PC-9 (cell line): ENCODE data around the gene NOA1. TPM values are rescaled to one million over a fixed set of nuclear protein-coding genes. Genes with fewer than 3 reads are reported as not detected.

Experiments used
- BruUV-seq: library from RNA; stranded (reverse); fragments of 400-500 nt; replicated peaks from 2 replicates; lab custom pipeline; 2021; lab: Mats Ljungman, UMichigan
- CTCF ChIA-PET: fragments of 300-600 bp; sonication (Branson Sonifier 250); formaldehyde crosslinking; loops from one replicate; lab custom pipeline; 2022; ENCODE audit warnings: antibody characterized with exemption; lab: Charles Lee
- POLR2A ChIA-PET: fragments of 300-600 bp; sonication (Branson Sonifier 250); formaldehyde crosslinking; loops from one replicate; lab custom pipeline; 2022; ENCODE audit warnings: antibody characterized with exemption; ENCODE audit not compliant: unreplicated experiment; lab: Charles Lee
- DNase-seq, 2 experiments: peaks; one replicate each; pipeline versions ENCODE4 v3.0.0 to v3.0.0-alpha.2; 2015 to 2022; ENCODE audit warnings: mixed read lengths in 1 of 2
- H2AFZ ChIP-seq: fragments of 200-600 bp; sonication (generic); 2 replicates; pipeline ENCODE4 v1.8.1; 2017; ENCODE audit warnings: antibody characterized with exemption
- H3F3A ChIP-seq: fragments of 200-600 bp; sonication (generic); 2 replicates; pipeline ENCODE4 v1.8.1; 2017; ENCODE audit warnings: antibody characterized with exemption, mild to moderate bottlenecking, low read depth; ENCODE audit not compliant: insufficient read depth
- H3K27ac ChIP-seq: fragments of 200-600 bp; sonication (generic); 2 replicates; pipeline ENCODE4 v1.6.1; 2016; ENCODE audit warnings: mixed run types
- H3K27me3 ChIP-seq: fragments of 200-600 bp; sonication (generic); 2 replicates; pipeline ENCODE4 v1.6.1; 2016; ENCODE audit warnings: low read depth, mixed run types; ENCODE audit not compliant: insufficient read depth
- H3K36me3 ChIP-seq: fragments of 200-600 bp; sonication (generic); 2 replicates; pipeline ENCODE4 v1.6.1; 2016; ENCODE audit warnings: low read depth, mixed run types
- H3K4me1 ChIP-seq: fragments of 200-600 bp; sonication (generic); replicated peaks from 2 replicates; pipeline ENCODE4 v1.6.1; 2016; ENCODE audit warnings: mixed run types; ENCODE audit not compliant: insufficient read depth
- H3K4me2 ChIP-seq: fragments of 200-600 bp; sonication (generic); 2 replicates; pipeline ENCODE4 v1.6.1; 2017; ENCODE audit warnings: mixed run types
- H3K4me3 ChIP-seq: fragments of 200-600 bp; sonication (generic); 2 replicates; pipeline ENCODE4 v1.6.1; 2016; ENCODE audit warnings: mixed run types
- H3K79me2 ChIP-seq: fragments of 200-600 bp; sonication (generic); 2 replicates; pipeline ENCODE4 v1.6.1; 2017; ENCODE audit warnings: low read depth, mixed run types
- H3K9me2 ChIP-seq: fragments of 200-600 bp; sonication (generic); 2 replicates; pipeline ENCODE4 v1.8.1; 2017; ENCODE audit warnings: mild to moderate bottlenecking; ENCODE audit not compliant: insufficient read depth
- H3K9me3 ChIP-seq: fragments of 200-600 bp; sonication (generic); 2 replicates; pipeline ENCODE4 v1.8.1; 2016; ENCODE audit warnings: low read depth; ENCODE audit not compliant: insufficient read depth
- H4K20me1 ChIP-seq: fragments of 200-600 bp; sonication (generic); 2 replicates; pipeline ENCODE4 v1.8.1; 2017; ENCODE audit not compliant: insufficient read depth
- EZH2 ChIP-seq: fragments of 200-600 bp; sonication (generic); IDR thresholded peaks from 2 replicates; pipeline ENCODE4 v1.8.0; 2017; ENCODE audit warnings: antibody characterized with exemption, low read depth
- intact Hi-C: fragments of 100-400 bp; cut with micrococcal nuclease; formaldehyde crosslinking; loops from one replicate; pipeline ENCODE4 v1.10.0; 2022; ENCODE audit not compliant: unreplicated experiment
- total RNA-seq: library from RNA; stranded (reverse); gene quantifications from 2 replicates; pipeline ENCODE4 v1.2.3, GENCODE V29; 2021
- TF ChIP-seq, protein P1 (sequence below): fragments of 200-600 bp; sonication (generic); conservative IDR thresholded peaks from 2 replicates; pipeline ENCODE4 v1.6.1; 2017; ENCODE audit warnings: mixed run types, antibody characterized with exemption, mild to moderate bottlenecking, moderate library complexity

NOA1 gene
- total RNA-seq, 1 experiment from 2014 or later: 24.1 TPM

DNA sequence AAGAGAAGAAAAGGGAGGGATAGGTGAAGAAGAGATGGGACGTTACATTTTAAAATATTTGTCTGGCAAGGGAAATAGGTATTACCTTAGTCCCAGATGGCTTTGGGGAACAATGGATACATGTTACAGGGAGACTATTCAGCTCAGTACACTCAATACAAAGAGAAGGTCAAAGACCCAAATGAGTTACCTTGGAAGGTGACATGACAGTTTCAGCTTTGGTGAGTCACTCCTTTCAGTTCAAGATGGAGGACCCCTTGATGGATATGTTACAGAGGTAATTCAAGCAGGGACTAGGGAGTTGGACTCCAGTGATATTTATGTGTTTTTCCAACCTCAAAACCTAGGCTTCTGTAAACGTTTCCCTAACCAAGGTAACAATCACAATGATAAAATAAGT lies 5.0 kb downstream of the NOA1 start:
- no peak for DNase-seq
- TF ChIP-seq, protein P1, sequence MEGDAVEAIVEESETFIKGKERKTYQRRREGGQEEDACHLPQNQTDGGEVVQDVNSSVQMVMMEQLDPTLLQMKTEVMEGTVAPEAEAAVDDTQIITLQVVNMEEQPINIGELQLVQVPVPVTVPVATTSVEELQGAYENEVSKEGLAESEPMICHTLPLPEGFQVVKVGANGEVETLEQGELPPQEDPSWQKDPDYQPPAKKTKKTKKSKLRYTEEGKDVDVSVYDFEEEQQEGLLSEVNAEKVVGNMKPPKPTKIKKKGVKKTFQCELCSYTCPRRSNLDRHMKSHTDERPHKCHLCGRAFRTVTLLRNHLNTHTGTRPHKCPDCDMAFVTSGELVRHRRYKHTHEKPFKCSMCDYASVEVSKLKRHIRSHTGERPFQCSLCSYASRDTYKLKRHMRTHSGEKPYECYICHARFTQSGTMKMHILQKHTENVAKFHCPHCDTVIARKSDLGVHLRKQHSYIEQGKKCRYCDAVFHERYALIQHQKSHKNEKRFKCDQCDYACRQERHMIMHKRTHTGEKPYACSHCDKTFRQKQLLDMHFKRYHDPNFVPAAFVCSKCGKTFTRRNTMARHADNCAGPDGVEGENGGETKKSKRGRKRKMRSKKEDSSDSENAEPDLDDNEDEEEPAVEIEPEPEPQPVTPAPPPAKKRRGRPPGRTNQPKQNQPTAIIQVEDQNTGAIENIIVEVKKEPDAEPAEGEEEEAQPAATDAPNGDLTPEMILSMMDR: no peak
- TF ChIP-seq EZH2: no peak
- Histone ChIP-seq H3K4me1 (peaks cover 8% of the 10 kb centered on the region), H3K27ac (no peak overlapping the region), H3K27me3 (no peaks in the 10 kb centered on the region), H3K36me3 (peaks cover 21% of the 10 kb centered on the region), H3K4me2 (no peak overlapping the region), H4K20me1 (peaks cover 17% of the 10 kb centered on the region), H3F3A (0 out of 2 replicates have a peak, but pooled peaks cover 4% of the 10 kb centered on the region), H3K9me2 (no peaks in the 10 kb centered on the region), H3K4me3 (no peak overlapping the region), H3K79me2 (peaks cover 45% of the 10 kb centered on the region), H2AFZ (no peak overlapping the region), H3K9me3 (no peaks in the 10 kb centered on the region)
- ChIA-PET POLR2A (no interaction called here), CTCF (no interaction called here)
- intact Hi-C loops: no loop called here
- no TSS peak for BruUV-seq

DNA sequence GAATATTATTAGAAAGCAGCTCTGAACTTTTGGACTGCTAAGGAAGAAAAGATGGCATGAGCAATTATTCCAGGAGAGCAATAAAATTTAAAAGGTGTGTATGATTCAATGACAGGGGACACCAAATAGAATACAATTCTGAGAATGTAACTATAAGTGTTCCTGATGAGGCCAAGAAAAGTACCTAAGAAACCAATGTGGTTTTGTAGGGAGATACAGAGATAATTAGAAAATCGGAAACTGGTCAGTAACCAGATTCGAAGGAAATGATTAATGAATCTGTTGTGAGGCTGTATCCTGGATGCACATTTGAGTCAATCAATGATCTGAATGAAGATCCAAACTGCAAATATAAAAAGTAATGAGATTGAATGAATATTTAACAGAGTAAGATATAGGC lies 6.0 kb downstream of the NOA1 start:
- H3K79me2 ChIP-seq: peaks cover 36% of the 10 kb centered on the region

DNA sequence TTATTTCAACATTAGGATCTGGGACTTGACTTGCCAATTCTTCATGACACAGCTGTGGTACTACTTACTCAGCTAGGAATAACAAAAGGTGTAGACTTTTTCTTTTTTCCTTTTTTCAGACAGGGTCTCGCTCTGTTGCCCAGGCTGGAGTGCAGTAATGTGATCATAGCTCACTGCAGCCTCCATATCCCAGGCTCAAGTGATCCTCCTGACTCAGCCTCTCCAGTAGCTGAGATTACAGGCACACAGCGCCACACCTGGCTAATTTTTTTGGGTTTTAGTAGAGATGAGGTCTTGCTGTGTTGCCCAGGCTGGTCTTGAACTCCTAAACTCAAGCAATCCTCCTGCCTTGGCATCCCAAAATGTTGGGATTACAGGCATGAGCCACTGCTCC lies 16.3 kb downstream of the NOA1 start:
- Histone ChIP-seq H3K9me2 (no peaks in the 10 kb centered on the region), H3F3A (no peaks in the 10 kb centered on the region), H2AFZ (no peak overlapping the region), H4K20me1 (no peaks in the 10 kb centered on the region), H3K4me3 (no peak overlapping the region), H3K9me3 (no peaks in the 10 kb centered on the region), H3K79me2 (no peaks in the 10 kb centered on the region), H3K27me3 (no peaks in the 10 kb centered on the region), H3K4me1 (no peaks in the 10 kb centered on the region), H3K4me2 (no peak overlapping the region), H3K27ac (peak overlapping the region; percentile 26), H3K36me3 (no peaks in the 10 kb centered on the region)
- no TSS peak for BruUV-seq
- POLR2A ChIA-PET: no interaction called here
- DNase-seq: no peak
- intact Hi-C loops: no loop called here
- CTCF ChIA-PET: interaction anchor here (0.6 kb wide), 1 partner anchor 172 kb away, joined by 4 read pairs; no protein-coding TSS in a partner anchor
- TF ChIP-seq, protein P1: no peak
- no peak for TF ChIP-seq EZH2

More for the DNA sequence above, 6.0 kb downstream of the NOA1 start:
- Histone ChIP-seq H3K4me3 (no peak overlapping the region), H3K4me2 (no peak overlapping the region), H3K9me2 (no peaks in the 10 kb centered on the region), H3F3A (no peaks in the 10 kb centered on the region), H4K20me1 (peaks cover 14% of the 10 kb centered on the region), H3K4me1 (peaks cover 8% of the 10 kb centered on the region), H3K36me3 (peaks cover 21% of the 10 kb centered on the region), H2AFZ (no peak overlapping the region), H3K27ac (no peak overlapping the region), H3K27me3 (no peaks in the 10 kb centered on the region), H3K9me3 (no peaks in the 10 kb centered on the region)
- ChIA-PET POLR2A (no interaction called here), CTCF (no interaction called here)
- TF ChIP-seq EZH2: no peak
- TF ChIP-seq, protein P1: no peak
- BruUV-seq: no TSS peak
- intact Hi-C loops: no loop called here
- no peak for DNase-seq
